Upper lobe of left lung (tissue), 6 donors: ENCODE results near the gene CBLB. TPM values are rescaled to one million over a fixed set of nuclear protein-coding genes. Genes with fewer than 3 reads are reported as not detected.

ENCODE experiments used
- ATAC-seq, 2 donors: fragments of 200-7000 bp; cut with Tn5 transposase; one replicate each; pipeline ENCODE4 v1.9.1; 2022; ENCODE audit warnings: mild to moderate bottlenecking in 2 of 2, moderate library complexity in 2 of 2; ENCODE audit not compliant: low FRiP score in 2 of 2
- DNase-seq, 2 donors: peaks; one replicate each; pipeline ENCODE4 v3.0.0-alpha.2; 2019 to 2020
- H3K27ac ChIP-seq, 4 donors: fragments of 200-600 bp; sonication (generic); one replicate each; pipeline ENCODE4 v1.5.1; 2016 to 2019
- H3K27me3 ChIP-seq, 4 donors: fragments of 200-600 bp; sonication (generic); one replicate each; pipeline ENCODE4 v1.5.1; 2017 to 2019
- H3K36me3 ChIP-seq, 4 donors: fragments of 200-600 bp; sonication (generic); one replicate each; pipeline ENCODE4 v1.5.1; 2016 to 2019
- H3K4me1 ChIP-seq, 4 donors: fragments of 200-600 bp; sonication (generic); one replicate each; pipeline ENCODE4 v1.5.1; 2018 to 2019
- H3K4me3 ChIP-seq, 4 donors: fragments of 200-600 bp; sonication (generic); one replicate each; pipeline ENCODE4 v1.5.1; 2017 to 2019; ENCODE audit warnings: mild to moderate bottlenecking in 2 of 4, moderate library complexity in 1 of 4
- H3K9me3 ChIP-seq, 4 donors: fragments of 200-600 bp; sonication (generic); one replicate each; pipeline ENCODE4 v1.5.1; 2018 to 2019
- EP300 ChIP-seq, 4 donors: sonication (generic); formaldehyde crosslinking; IDR thresholded peaks; one replicate each; pipeline ENCODE4 v1.5.1; 2017; ENCODE audit warnings: antibody characterized with exemption in 4 of 4, control low read depth in 2 of 4
- POLR2A ChIP-seq, 4 donors: fragments of 450-650 bp; IDR thresholded peaks; one replicate each; pipeline ENCODE4 v1.5.1; 2016 to 2017; ENCODE audit warnings: antibody characterized with exemption in 4 of 4, mild to moderate bottlenecking in 2 of 4
- POLR2AphosphoS5 ChIP-seq, 2 donors: sonication (generic); formaldehyde crosslinking; IDR thresholded peaks; one replicate each; pipeline ENCODE4 v1.5.1; 2017; ENCODE audit warnings: antibody characterized with exemption in 2 of 2
- WGBS, 2 donors: methylation state at CpG; one replicate each; pipeline ENCODE4 v1.1.5; 2017 to 2018; 5-methylcytosine and 5-hydroxymethylcytosine counted together
- total RNA-seq, 6 donors: library from RNA; depleted of rRNA in 4 of 6; stranded (reverse); fragments of >200 nt in 4 of 6; gene quantifications; one replicate each; pipeline versions ENCODE4 v1.1.0 to v1.2.1, GENCODE V29; 2016 to 2021
- TF ChIP-seq, protein P1 (sequence below), 6 experiments: fragments of 450-650 bp in 4 of 6; fragments of 200-600 bp in 2 of 6; sonication (generic) in 2 of 6; IDR thresholded peaks; one replicate each; pipeline ENCODE4 v1.5.1; 2016 to 2019; ENCODE audit warnings: antibody characterized with exemption in 6 of 6
- donor health status: DM: no; HTN: no; CAD: no; lungs with moderate emphysema.
- donor health status: DM: no; HTN: yes; CAD: no; lungs with severe emphysema.

Gene CBLB
- total RNA-seq, 6 donors from 2014 or later = 30.3 to 85.9 (median 32.0) TPM

GRCh38 chr3:105676621-105677300, 192.1 kb downstream of the CBLB start:
- Histone ChIP-seq H3K36me3 (peaks cover 6 to 68% (median 20%) of the 10 kb centered on the region in 4 donors), H3K27ac (no peak overlapping the region), H3K27me3 (no peaks in the 10 kb centered on the region), H3K4me1 (no peaks in the 10 kb centered on the region), H3K4me3 (no peak overlapping the region), H3K9me3 (no peaks in the 10 kb centered on the region)
- TF ChIP-seq POLR2AphosphoS5 (IDR thresholded peaks at IDR 0.05) (no peak), POLR2A (IDR thresholded peaks at IDR 0.05) (no peak), EP300 (IDR thresholded peaks at IDR 0.05) (no peak)
- TF ChIP-seq, protein P1, sequence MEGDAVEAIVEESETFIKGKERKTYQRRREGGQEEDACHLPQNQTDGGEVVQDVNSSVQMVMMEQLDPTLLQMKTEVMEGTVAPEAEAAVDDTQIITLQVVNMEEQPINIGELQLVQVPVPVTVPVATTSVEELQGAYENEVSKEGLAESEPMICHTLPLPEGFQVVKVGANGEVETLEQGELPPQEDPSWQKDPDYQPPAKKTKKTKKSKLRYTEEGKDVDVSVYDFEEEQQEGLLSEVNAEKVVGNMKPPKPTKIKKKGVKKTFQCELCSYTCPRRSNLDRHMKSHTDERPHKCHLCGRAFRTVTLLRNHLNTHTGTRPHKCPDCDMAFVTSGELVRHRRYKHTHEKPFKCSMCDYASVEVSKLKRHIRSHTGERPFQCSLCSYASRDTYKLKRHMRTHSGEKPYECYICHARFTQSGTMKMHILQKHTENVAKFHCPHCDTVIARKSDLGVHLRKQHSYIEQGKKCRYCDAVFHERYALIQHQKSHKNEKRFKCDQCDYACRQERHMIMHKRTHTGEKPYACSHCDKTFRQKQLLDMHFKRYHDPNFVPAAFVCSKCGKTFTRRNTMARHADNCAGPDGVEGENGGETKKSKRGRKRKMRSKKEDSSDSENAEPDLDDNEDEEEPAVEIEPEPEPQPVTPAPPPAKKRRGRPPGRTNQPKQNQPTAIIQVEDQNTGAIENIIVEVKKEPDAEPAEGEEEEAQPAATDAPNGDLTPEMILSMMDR (IDR thresholded peaks at IDR 0.05) = no peak
- ATAC-seq = no peak
- DNase-seq = no peak
- 82 to 93% methylated on average over 5 of the region's 5 CpGs for WGBS, 2 donors

- no peaks in the 10 kb centered on the region for H3K4me1 ChIP-seq
- H3K27ac ChIP-seq = no peak overlapping the region
- ATAC-seq (no peak), DNase-seq (no peak)
- no peaks in the 10 kb centered on the region for H3K27me3 ChIP-seq
- TF ChIP-seq POLR2A (IDR thresholded peaks at IDR 0.05) = no peak
- TF ChIP-seq EP300 (IDR thresholded peaks at IDR 0.05) = no peak
- no peak for TF ChIP-seq POLR2AphosphoS5 (IDR thresholded peaks at IDR 0.05)
- TF ChIP-seq, protein P1 (IDR thresholded peaks at IDR 0.05) = no peak
- H3K9me3 ChIP-seq = no peaks in the 10 kb centered on the region
- H3K36me3 ChIP-seq = peaks cover 3 to 61% (median 10%) of the 10 kb centered on the region in 4 donors
- H3K4me3 ChIP-seq = no peak overlapping the region
These were observed 194.3 kb downstream of the CBLB start for GRCh38 chr3:105674437-105675065.

GRCh38 chr3:105672996-105673395, 195.8 kb downstream of the CBLB start:
- no peaks in the 10 kb centered on the region for H3K27me3 ChIP-seq
- TF ChIP-seq, protein P1 (IDR thresholded peaks at IDR 0.05) = no peak
- no peak for TF ChIP-seq POLR2AphosphoS5 (IDR thresholded peaks at IDR 0.05)
- TF ChIP-seq EP300 (IDR thresholded peaks at IDR 0.05) = no peak
- no peak for TF ChIP-seq POLR2A (IDR thresholded peaks at IDR 0.05)
- H3K4me1 ChIP-seq = no peaks in the 10 kb centered on the region
- peaks cover 3 to 72% (median 10%) of the 10 kb centered on the region in 4 donors for H3K36me3 ChIP-seq
- no peak overlapping the region for H3K4me3 ChIP-seq
- ATAC-seq (no peak), DNase-seq (no peak)
- no peak overlapping the region for H3K27ac ChIP-seq
- H3K9me3 ChIP-seq = no peaks in the 10 kb centered on the region
- WGBS, 2 donors = 96 to 98% methylated on average over 5 of the region's 5 CpGs

- TF ChIP-seq, protein P1 (IDR thresholded peaks at IDR 0.05) = no peak
- TF ChIP-seq EP300 (IDR thresholded peaks at IDR 0.05) (no peak), POLR2A (IDR thresholded peaks at IDR 0.05) (no peak), POLR2AphosphoS5 (IDR thresholded peaks at IDR 0.05) (no peak)
- Histone ChIP-seq H3K9me3 (no peaks in the 10 kb centered on the region), H3K4me1 (no peaks in the 10 kb centered on the region), H3K36me3 (peaks cover 0 to 45% (median 6%) of the 10 kb centered on the region in 4 donors), H3K27ac (no peak overlapping the region), H3K27me3 (no peaks in the 10 kb centered on the region), H3K4me3 (no peak overlapping the region)
- DNase-seq (no peak), ATAC-seq (no peak)
These were observed 206.5 kb downstream of the CBLB start for GRCh38 chr3:105662306-105662705.
